Transverse colon (tissue), 4 donors: ENCODE results near the gene WBP1L.
A peak's percentile ranks its signal among the peaks of the same experiment; 100 is the strongest.

Source experiments
- CTCF ChIP-seq, 5 experiments: fragments of 200-600 bp in 3 of 5; fragments of 450-650 bp in 2 of 5; sonication (generic) in 3 of 5; IDR thresholded peaks; 1 replicate in 2 of 5; 2 replicates in 3 of 5; pipeline ENCODE4 v1.5.1; 2016 to 2017; ENCODE audit warnings: antibody characterized with exemption in 5 of 5, inconsistent platforms in 3 of 5, mild to moderate bottlenecking in 2 of 5, moderate library complexity in 1 of 5
- EP300 ChIP-seq: sonication (generic); formaldehyde crosslinking; IDR thresholded peaks from one replicate; pipeline ENCODE4 v1.6.1; 2017; ENCODE audit warnings: antibody characterized with exemption, low read depth
- POLR2A ChIP-seq: fragments of 450-650 bp; IDR thresholded peaks from one replicate; pipeline ENCODE4 v1.6.1; 2016; ENCODE audit warnings: antibody characterized with exemption, mild to moderate bottlenecking, moderate library complexity
- POLR2AphosphoS5 ChIP-seq, 3 donors: sonication (generic); formaldehyde crosslinking; IDR thresholded peaks; one replicate each; pipeline ENCODE4 v1.6.1; 2016; ENCODE audit warnings: antibody characterized with exemption in 3 of 3

GRCh38 chr10:102775935-102776669 is 32.4 kb downstream of the WBP1L start:
- TF ChIP-seq CTCF (IDR thresholded peaks at IDR 0.05) (no peak), POLR2A (peak; percentile 65), POLR2AphosphoS5 (IDR thresholded peaks at IDR 0.05) (peak; percentile 68 to 87 (median 80)), EP300 (no peak)
